Calu3 (cell line): ENCODE measurements around the gene ANKRD16. TPM values are rescaled to one million over a fixed set of nuclear protein-coding genes. Genes with fewer than 3 reads are reported as not detected.

ENCODE experiments used
- BruUV-seq: library from RNA; stranded (reverse); fragments of 400-500 nt; replicated peaks from 2 replicates; lab custom pipeline; 2021; lab: Mats Ljungman, UMichigan
- CTCF ChIA-PET: fragments of 300-600 bp; sonication (Branson Sonifier 250); formaldehyde crosslinking; loops from one replicate; lab custom pipeline; 2022; ENCODE audit warnings: antibody characterized with exemption; lab: Charles Lee
- DNase-seq: peaks from one replicate; pipeline ENCODE4 v3.0.0; 2022
- H3K27ac Mint-ChIP-seq: one replicate; pipeline ENCODE4 v1.8.0; 2022; ENCODE audit warnings: mixed read lengths; ENCODE audit not compliant: unreplicated experiment
- H3K27me3 Mint-ChIP-seq: one replicate; pipeline ENCODE4 v1.8.0; 2022; ENCODE audit warnings: mixed read lengths; ENCODE audit not compliant: unreplicated experiment
- H3K36me3 Mint-ChIP-seq: one replicate; pipeline ENCODE4 v1.8.0; 2022; ENCODE audit warnings: mild to moderate bottlenecking, moderate library complexity, mixed read lengths; ENCODE audit not compliant: insufficient read depth, unreplicated experiment
- H3K4me1 Mint-ChIP-seq: one replicate; pipeline ENCODE4 v1.8.0; 2022; ENCODE audit warnings: mild to moderate bottlenecking, low read depth, mixed read lengths; ENCODE audit not compliant: unreplicated experiment
- H3K4me3 Mint-ChIP-seq: one replicate; pipeline ENCODE4 v1.8.0; 2022; ENCODE audit warnings: mild to moderate bottlenecking, low read depth, moderate library complexity, mixed read lengths; ENCODE audit not compliant: unreplicated experiment
- H3K9me3 Mint-ChIP-seq: one replicate; pipeline ENCODE4 v1.8.0; 2022; ENCODE audit warnings: low read depth, mixed read lengths; ENCODE audit not compliant: unreplicated experiment
- CTCF ChIP-seq: fragments of 200-600 bp; IDR thresholded peaks from one replicate; pipeline ENCODE4 v1.8.0; 2022; ENCODE audit warnings: antibody characterized with exemption; ENCODE audit not compliant: unreplicated experiment
- intact Hi-C: fragments of 100-400 bp; cut with micrococcal nuclease; formaldehyde crosslinking; loops from one replicate; pipeline ENCODE4 v1.10.0; 2022; ENCODE audit not compliant: unreplicated experiment
- total RNA-seq: library from RNA; stranded (reverse); gene quantifications from 2 replicates; pipeline ENCODE4 v1.2.3, GENCODE V29; 2022

Gene ANKRD16
- total RNA-seq, 1 experiment from 2014 or later, result 8.7 TPM

DNA sequence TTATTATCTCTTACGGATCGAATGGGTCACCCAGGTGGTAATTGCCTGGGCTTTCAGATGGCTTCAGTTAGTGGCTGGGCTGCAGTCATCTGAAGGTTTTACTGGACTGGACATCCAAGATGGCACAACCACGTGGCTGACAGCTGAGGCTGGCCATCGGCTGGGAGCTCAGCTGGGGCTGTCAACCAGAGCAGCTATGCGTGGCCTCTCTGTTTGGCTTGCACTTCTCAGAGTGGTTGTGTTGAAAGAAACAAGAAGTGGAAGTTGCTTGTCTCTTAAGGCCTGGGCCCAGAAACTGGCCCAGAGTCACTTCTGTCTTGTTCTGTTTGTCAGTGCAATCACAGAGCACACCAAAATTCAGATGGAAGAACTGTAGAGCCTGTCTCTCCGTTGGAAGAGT, 70.8 kb downstream of the ANKRD16 start:
- CTCF ChIA-PET, result interaction anchor here (0.7 kb wide), 1 partner anchor 163 kb away, joined by 3 read pairs; no protein-coding TSS in a partner anchor
- TF ChIP-seq CTCF, result no peak
- Mint-ChIP-seq H3K27me3 (no peaks in the 10 kb centered on the region), H3K27ac (no peak overlapping the region), H3K4me1 (no peaks in the 10 kb centered on the region), H3K9me3 (no peaks in the 10 kb centered on the region), H3K4me3 (no peak overlapping the region), H3K36me3 (peaks cover 2% of the 10 kb centered on the region)
- DNase-seq, result no peak
- intact Hi-C loops, result no loop called here
- no TSS peak for BruUV-seq

GRCh38 chr10:5818048-5818331, 71.7 kb downstream of the ANKRD16 start:
- H3K36me3 Mint-ChIP-seq, result peaks cover 11% of the 10 kb centered on the region
- no peaks in the 10 kb centered on the region for H3K27me3 Mint-ChIP-seq
- H3K4me1 Mint-ChIP-seq, result no peaks in the 10 kb centered on the region
- no peak for DNase-seq
- H3K4me3 Mint-ChIP-seq, result no peak overlapping the region
- no peak for TF ChIP-seq CTCF
- intact Hi-C loops, result no loop called here
- H3K27ac Mint-ChIP-seq, result no peak overlapping the region
- BruUV-seq, result no TSS peak
- CTCF ChIA-PET, result no interaction called here
- no peaks in the 10 kb centered on the region for H3K9me3 Mint-ChIP-seq

GRCh38 chr10:5817322-5818047, 72.2 kb downstream of the ANKRD16 start:
- BruUV-seq, result no TSS peak
- CTCF ChIA-PET, result interaction anchor here (0.7 kb wide), 1 partner anchor 140 kb away, joined by 11 read pairs; no protein-coding TSS in a partner anchor
- H3K27ac Mint-ChIP-seq, result no peak overlapping the region
- intact Hi-C loops, result no loop called here
- no peak overlapping the region for H3K4me3 Mint-ChIP-seq
- no peaks in the 10 kb centered on the region for H3K27me3 Mint-ChIP-seq
- DNase-seq, result no peak
- TF ChIP-seq CTCF, result no peak
- H3K9me3 Mint-ChIP-seq, result no peaks in the 10 kb centered on the region
- H3K4me1 Mint-ChIP-seq, result no peaks in the 10 kb centered on the region
- peaks cover 16% of the 10 kb centered on the region for H3K36me3 Mint-ChIP-seq

GRCh38 chr10:5816170-5816569, 73.5 kb downstream of the ANKRD16 start:
- CTCF ChIA-PET, result no interaction called here
- Mint-ChIP-seq H3K9me3 (no peaks in the 10 kb centered on the region), H3K36me3 (peaks cover 29% of the 10 kb centered on the region), H3K27ac (no peak overlapping the region), H3K27me3 (no peaks in the 10 kb centered on the region), H3K4me3 (no peak overlapping the region), H3K4me1 (no peaks in the 10 kb centered on the region)
- intact Hi-C loops, result no loop called here
- no peak for DNase-seq
- no peak for TF ChIP-seq CTCF
- no TSS peak for BruUV-seq
